HL-60 (cell line): Measurements from ENCODE around the gene ECD.

Experiments
- DNase-seq, 2 experiments: peaks; one replicate each; pipeline ENCODE4 v3.0.0-alpha.2; 2010 to 2020; ENCODE audit warnings: low read depth in 1 of 2, low spot score in 1 of 2
- H3K27ac ChIP-seq: fragments of 250-450 bp; sonication (Bioruptor Pico); replicated peaks from 2 replicates; pipeline ENCODE4 v1.5.1; 2020; ENCODE audit warnings: mild to moderate bottlenecking, moderate library complexity
- H3K27me3 ChIP-seq: fragments of 250-450 bp; sonication (Bioruptor Pico); 2 replicates; pipeline ENCODE4 v1.5.1; 2021; ENCODE audit warnings: mild to moderate bottlenecking, moderate library complexity; ENCODE audit not compliant: insufficient read depth, poor library complexity, severe bottlenecking
- H3K4me3 ChIP-seq: replicated peaks from 2 replicates; pipeline ENCODE4 v1.5.1; 2011; ENCODE audit warnings: mild to moderate bottlenecking, control low read depth, low read length; ENCODE audit not compliant: insufficient read depth
- GABPA ChIP-seq: IDR thresholded peaks from 2 replicates; pipeline ENCODE4 v1.6.1; 2012; ENCODE audit warnings: low read depth
- POLR2AphosphoS5 ChIP-seq: IDR thresholded peaks from 2 replicates; pipeline ENCODE4 v1.6.1; 2012; ENCODE audit warnings: low read depth
- SPI1 ChIP-seq: IDR thresholded peaks from 2 replicates; pipeline ENCODE4 v1.6.1; 2012; ENCODE audit warnings: low read depth, mild to moderate bottlenecking, borderline replicate concordance
- TF ChIP-seq, protein P1 (sequence below): IDR thresholded peaks from one replicate; pipeline ENCODE4 v1.5.1; 2011; ENCODE audit warnings: low read length, control low read depth, inconsistent platforms; ENCODE audit not compliant: insufficient read depth
- TF ChIP-seq, protein P2 (sequence below): IDR thresholded peaks from 2 replicates; pipeline ENCODE4 v1.6.1; 2012; ENCODE audit warnings: low read depth; ENCODE audit not compliant: insufficient replicate concordance

ECD gene

DNA sequence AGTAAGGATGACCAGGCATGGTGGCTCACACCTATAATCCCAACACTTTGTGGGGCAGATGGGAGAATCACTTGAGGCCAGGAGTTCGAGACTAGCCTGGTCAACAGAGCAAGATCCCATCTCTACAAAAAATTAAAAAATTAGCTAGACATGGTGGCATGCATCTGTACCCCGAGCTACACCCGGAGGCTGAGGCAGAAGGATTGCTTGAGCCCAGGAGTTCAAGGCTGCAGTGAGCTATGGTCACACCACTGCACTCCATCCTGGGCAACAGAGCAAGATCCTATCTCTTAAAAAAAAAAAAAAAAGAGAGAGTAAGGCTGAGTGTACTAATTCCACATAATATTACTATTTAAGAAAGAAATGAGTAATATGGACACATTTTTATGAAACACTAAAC, 75.0 kb downstream of the ECD start:
- Histone ChIP-seq H3K27me3 (no peaks in the 10 kb centered on the region), H3K4me3 (no peak overlapping the region), H3K27ac (no peak overlapping the region)
- no peak for TF ChIP-seq GABPA
- no peak for TF ChIP-seq SPI1
- TF ChIP-seq POLR2AphosphoS5: no peak
- no peak for DNase-seq

DNA sequence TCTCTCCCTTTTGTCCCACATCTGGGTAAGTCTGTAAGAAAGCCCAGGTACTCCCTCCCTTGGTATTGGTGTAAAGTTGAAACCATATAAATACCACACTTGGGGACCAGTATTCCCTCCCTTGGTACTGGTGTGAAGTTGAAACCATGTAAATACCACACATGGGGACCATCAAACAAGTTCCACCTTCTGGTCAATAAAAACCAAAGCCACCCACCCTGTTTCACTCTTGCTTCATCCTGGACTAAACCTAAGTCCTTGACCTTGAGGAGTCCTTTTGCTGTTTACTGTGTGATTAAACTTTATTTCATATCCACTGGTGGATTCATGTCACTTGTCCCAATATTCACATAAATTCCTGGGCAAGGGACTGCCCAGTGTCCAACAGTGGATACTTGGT, 79.5 kb downstream of the ECD start:
- TF ChIP-seq POLR2AphosphoS5 (no peak), GABPA (no peak), SPI1 (no peak)
- TF ChIP-seq, protein P1, sequence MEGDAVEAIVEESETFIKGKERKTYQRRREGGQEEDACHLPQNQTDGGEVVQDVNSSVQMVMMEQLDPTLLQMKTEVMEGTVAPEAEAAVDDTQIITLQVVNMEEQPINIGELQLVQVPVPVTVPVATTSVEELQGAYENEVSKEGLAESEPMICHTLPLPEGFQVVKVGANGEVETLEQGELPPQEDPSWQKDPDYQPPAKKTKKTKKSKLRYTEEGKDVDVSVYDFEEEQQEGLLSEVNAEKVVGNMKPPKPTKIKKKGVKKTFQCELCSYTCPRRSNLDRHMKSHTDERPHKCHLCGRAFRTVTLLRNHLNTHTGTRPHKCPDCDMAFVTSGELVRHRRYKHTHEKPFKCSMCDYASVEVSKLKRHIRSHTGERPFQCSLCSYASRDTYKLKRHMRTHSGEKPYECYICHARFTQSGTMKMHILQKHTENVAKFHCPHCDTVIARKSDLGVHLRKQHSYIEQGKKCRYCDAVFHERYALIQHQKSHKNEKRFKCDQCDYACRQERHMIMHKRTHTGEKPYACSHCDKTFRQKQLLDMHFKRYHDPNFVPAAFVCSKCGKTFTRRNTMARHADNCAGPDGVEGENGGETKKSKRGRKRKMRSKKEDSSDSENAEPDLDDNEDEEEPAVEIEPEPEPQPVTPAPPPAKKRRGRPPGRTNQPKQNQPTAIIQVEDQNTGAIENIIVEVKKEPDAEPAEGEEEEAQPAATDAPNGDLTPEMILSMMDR: no peak
- TF ChIP-seq, protein P2, sequence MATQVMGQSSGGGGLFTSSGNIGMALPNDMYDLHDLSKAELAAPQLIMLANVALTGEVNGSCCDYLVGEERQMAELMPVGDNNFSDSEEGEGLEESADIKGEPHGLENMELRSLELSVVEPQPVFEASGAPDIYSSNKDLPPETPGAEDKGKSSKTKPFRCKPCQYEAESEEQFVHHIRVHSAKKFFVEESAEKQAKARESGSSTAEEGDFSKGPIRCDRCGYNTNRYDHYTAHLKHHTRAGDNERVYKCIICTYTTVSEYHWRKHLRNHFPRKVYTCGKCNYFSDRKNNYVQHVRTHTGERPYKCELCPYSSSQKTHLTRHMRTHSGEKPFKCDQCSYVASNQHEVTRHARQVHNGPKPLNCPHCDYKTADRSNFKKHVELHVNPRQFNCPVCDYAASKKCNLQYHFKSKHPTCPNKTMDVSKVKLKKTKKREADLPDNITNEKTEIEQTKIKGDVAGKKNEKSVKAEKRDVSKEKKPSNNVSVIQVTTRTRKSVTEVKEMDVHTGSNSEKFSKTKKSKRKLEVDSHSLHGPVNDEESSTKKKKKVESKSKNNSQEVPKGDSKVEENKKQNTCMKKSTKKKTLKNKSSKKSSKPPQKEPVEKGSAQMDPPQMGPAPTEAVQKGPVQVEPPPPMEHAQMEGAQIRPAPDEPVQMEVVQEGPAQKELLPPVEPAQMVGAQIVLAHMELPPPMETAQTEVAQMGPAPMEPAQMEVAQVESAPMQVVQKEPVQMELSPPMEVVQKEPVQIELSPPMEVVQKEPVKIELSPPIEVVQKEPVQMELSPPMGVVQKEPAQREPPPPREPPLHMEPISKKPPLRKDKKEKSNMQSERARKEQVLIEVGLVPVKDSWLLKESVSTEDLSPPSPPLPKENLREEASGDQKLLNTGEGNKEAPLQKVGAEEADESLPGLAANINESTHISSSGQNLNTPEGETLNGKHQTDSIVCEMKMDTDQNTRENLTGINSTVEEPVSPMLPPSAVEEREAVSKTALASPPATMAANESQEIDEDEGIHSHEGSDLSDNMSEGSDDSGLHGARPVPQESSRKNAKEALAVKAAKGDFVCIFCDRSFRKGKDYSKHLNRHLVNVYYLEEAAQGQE: no peak
- Histone ChIP-seq H3K27ac (no peak overlapping the region), H3K27me3 (no peaks in the 10 kb centered on the region), H3K4me3 (no peak overlapping the region)
- DNase-seq: no peak

DNA sequence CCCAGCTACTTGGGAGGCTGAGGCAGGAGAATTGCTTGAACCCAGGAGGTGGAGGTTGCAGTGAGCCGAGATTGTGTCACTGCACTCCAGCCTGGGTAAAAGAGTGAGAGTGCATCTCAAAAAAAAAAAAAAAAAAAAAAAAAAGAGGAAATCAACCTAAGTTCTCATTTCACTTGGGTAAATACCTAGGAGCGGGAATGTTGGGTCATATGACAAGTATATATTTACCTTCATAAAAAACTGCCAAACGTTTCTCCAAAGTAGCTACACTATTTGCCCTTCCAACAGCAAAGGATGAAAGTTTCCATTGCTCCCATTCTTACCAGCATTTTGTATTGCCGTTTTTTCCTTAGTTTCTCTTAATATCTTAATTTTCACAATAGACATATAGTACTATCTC, 81.0 kb downstream of the ECD start:
- Histone ChIP-seq H3K27me3 (no peaks in the 10 kb centered on the region), H3K27ac (no peak overlapping the region), H3K4me3 (no peak overlapping the region)
- no peak for TF ChIP-seq GABPA
- TF ChIP-seq, protein P1: no peak
- TF ChIP-seq POLR2AphosphoS5: no peak
- peak; percentile 64; the same call in 1 of the 2 replicates for TF ChIP-seq SPI1
- TF ChIP-seq, protein P2: no peak
- no peak for DNase-seq

DNA sequence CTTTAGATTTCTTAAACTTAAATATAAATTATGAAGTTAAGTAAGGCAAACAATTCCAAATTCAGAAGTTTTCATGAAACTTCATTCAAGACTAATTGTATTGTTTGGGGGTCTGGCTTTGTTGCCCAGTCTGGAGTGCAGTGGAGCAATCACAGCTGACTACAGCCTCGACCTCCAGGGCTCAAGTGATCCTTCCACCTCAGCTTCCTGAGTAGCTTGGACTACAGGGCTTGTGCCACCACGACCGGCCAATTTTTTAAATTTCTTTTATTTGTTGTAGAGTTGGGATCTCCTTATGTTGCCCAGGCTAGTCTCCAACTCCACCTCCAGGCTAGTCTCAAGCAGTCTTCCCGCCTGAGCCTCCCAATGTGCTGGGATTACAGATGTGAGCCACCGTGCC, 83.6 kb downstream of the ECD start:
- TF ChIP-seq SPI1: no peak
- TF ChIP-seq POLR2AphosphoS5: no peak
- TF ChIP-seq, protein P2: no peak
- no peak for TF ChIP-seq GABPA
- TF ChIP-seq, protein P1: no peak
- Histone ChIP-seq H3K27me3 (no peaks in the 10 kb centered on the region), H3K27ac (no peak overlapping the region), H3K4me3 (no peak overlapping the region)
- DNase-seq: no peak
